CD4-positive, alpha-beta T cell (primary cell): ENCODE measurements around the gene FXR1. TPM values are rescaled to one million over a fixed set of nuclear protein-coding genes. Genes with fewer than 3 reads are reported as not detected.
A peak's percentile ranks its signal among the peaks of the same experiment; 100 is the strongest.
"Not testable (repeated sequence)": the region's sequence is repeated elsewhere in the genome, so short reads cannot be mapped to it uniquely, and the experiment has no call there.

Experiments used
- ATAC-seq: fragments of 200-7000 bp; cut with Tn5 transposase; one replicate; pipeline ENCODE4 v1.10.0; 2022; ENCODE audit warnings: mild to moderate bottlenecking; ENCODE audit not compliant: poor library complexity
- CTCF ChIA-PET: fragments of 350-600 bp; sonication (Branson Sonifier 250); formaldehyde crosslinking; loops from one replicate; lab custom pipeline; 2021; ENCODE audit warnings: antibody characterized with exemption, inconsistent platforms; lab: Charles Lee
- POLR2A ChIA-PET: fragments of 350-600 bp; sonication (Branson Sonifier 250); formaldehyde crosslinking; loops from one replicate; lab custom pipeline; 2021; ENCODE audit warnings: antibody characterized with exemption, inconsistent platforms; lab: Charles Lee
- DNase-seq, 14 experiments: peaks; one replicate each; pipeline ENCODE4 v3.0.0-alpha.2; 2013 to 2020; ENCODE audit warnings: mixed read lengths in 2 of 14
- H3K27ac ChIP-seq, 2 donors: one replicate each; pipeline versions ENCODE4 v1.5.1 to v1.7.0; 2013; ENCODE audit warnings: low read length in 2 of 2, low read depth in 1 of 2, mild to moderate bottlenecking in 1 of 2
- H3K27me3 ChIP-seq, 2 experiments: 1 replicate in 1 of 2; 2 replicates in 1 of 2; pipeline versions ENCODE4 v1.6.1 to v1.7.0; 2013; ENCODE audit warnings: low read length in 2 of 2, control low read depth in 1 of 2, mild to moderate bottlenecking in 1 of 2, moderate library complexity in 1 of 2; ENCODE audit not compliant: insufficient read depth in 2 of 2, control insufficient read depth in 1 of 2
- H3K36me3 ChIP-seq: one replicate; pipeline ENCODE4 v1.6.1; 2013; ENCODE audit warnings: low read length, control low read depth; ENCODE audit not compliant: insufficient read depth
- H3K4me1 ChIP-seq: one replicate; pipeline ENCODE4 v1.6.1; 2013; ENCODE audit warnings: low read length, control low read depth; ENCODE audit not compliant: insufficient read depth
- H3K4me3 ChIP-seq: one replicate; pipeline ENCODE4 v1.5.1; 2013; ENCODE audit warnings: mild to moderate bottlenecking, low read length, moderate library complexity
- H3K9me3 ChIP-seq, 2 experiments: 1 replicate in 1 of 2; 2 replicates in 1 of 2; pipeline versions ENCODE4 v1.6.1 to v1.7.0; 2013; ENCODE audit warnings: low read length in 2 of 2, mild to moderate bottlenecking in 2 of 2, control low read depth in 1 of 2, moderate library complexity in 1 of 2; ENCODE audit not compliant: control insufficient read depth in 1 of 2, insufficient read depth in 1 of 2
- H3K27ac Mint-ChIP-seq: one replicate; pipeline ENCODE4 v1.8.0; 2020; ENCODE audit warnings: mixed read lengths
- H3K27me3 Mint-ChIP-seq: one replicate; pipeline ENCODE4 v1.8.0; 2021; ENCODE audit warnings: mixed read lengths
- H3K36me3 Mint-ChIP-seq: one replicate; pipeline ENCODE4 v1.8.0; 2021; ENCODE audit warnings: low read depth, mixed read lengths
- H3K4me1 Mint-ChIP-seq: one replicate; pipeline ENCODE4 v1.8.0; 2021; ENCODE audit warnings: low read depth, mixed read lengths
- H3K4me3 Mint-ChIP-seq: one replicate; pipeline ENCODE4 v1.8.0; 2020; ENCODE audit warnings: mild to moderate bottlenecking, mixed read lengths
- H3K9me3 Mint-ChIP-seq: one replicate; pipeline ENCODE4 v1.8.0; 2020; ENCODE audit warnings: mixed read lengths
- intact Hi-C, 2 experiments: fragments of 100-400 bp; cut with DNase I in 1 of 2; cut with micrococcal nuclease in 1 of 2; formaldehyde crosslinking; loops; one replicate each; pipeline versions ENCODE4 v1.15.1 to v1.9.0; 2023 to 2025; cut with DNase I, micrococcal nuclease
- total RNA-seq, 174 experiments: library from RNA in 2 of 174; stranded (reverse) in 2 of 174; gene quantifications; one replicate each; pipeline ENCODE4 v1.2.3 and lab custom pipeline; 2021 to 2026
- TF ChIP-seq, protein P1 (sequence below): fragments of 200-600 bp; IDR thresholded peaks from one replicate; pipeline ENCODE4 v1.8.0; 2022; ENCODE audit warnings: antibody characterized with exemption, mild to moderate bottlenecking

FXR1 gene
- total RNA-seq, 2 experiments from 2014 or later = 172 to 174 TPM

DNA sequence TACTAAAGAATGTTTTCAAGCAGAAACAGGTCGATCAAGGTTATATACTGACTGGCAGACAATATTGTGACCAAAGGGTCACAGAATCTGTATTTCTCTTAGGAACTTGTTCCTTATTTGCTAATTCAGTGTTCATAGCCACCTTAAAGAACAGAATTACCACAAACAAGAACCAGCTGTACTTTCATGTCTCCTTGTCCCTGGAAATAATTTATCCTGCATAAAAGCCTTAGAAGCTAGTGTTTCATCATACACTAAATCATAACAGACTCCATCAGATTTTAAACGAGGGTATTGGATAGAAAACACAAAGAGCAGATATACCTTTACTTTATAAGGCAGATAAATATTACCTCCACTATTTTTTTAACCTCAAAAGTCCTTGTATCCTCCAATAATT, 70.7 kb downstream of the FXR1 start:
- POLR2A ChIA-PET = interaction anchor here (0.6 to 0.9 kb wide), 2 partner anchors 70 to 1380 kb away, joined by 3 read pairs; partner anchors contain the start of gene FXR1
- Mint-ChIP-seq H3K27ac (peak overlapping the region; percentile 49), H3K27me3 (no peaks in the 10 kb centered on the region), H3K36me3 (peaks cover 89% of the 10 kb centered on the region), H3K4me3 (no peak overlapping the region), H3K4me1 (peaks cover 34% of the 10 kb centered on the region), H3K9me3 (no peaks in the 10 kb centered on the region)
- no peaks in the 10 kb centered on the region for H3K9me3 ChIP-seq
- TF ChIP-seq, protein P1, sequence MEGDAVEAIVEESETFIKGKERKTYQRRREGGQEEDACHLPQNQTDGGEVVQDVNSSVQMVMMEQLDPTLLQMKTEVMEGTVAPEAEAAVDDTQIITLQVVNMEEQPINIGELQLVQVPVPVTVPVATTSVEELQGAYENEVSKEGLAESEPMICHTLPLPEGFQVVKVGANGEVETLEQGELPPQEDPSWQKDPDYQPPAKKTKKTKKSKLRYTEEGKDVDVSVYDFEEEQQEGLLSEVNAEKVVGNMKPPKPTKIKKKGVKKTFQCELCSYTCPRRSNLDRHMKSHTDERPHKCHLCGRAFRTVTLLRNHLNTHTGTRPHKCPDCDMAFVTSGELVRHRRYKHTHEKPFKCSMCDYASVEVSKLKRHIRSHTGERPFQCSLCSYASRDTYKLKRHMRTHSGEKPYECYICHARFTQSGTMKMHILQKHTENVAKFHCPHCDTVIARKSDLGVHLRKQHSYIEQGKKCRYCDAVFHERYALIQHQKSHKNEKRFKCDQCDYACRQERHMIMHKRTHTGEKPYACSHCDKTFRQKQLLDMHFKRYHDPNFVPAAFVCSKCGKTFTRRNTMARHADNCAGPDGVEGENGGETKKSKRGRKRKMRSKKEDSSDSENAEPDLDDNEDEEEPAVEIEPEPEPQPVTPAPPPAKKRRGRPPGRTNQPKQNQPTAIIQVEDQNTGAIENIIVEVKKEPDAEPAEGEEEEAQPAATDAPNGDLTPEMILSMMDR = no peak
- no peak overlapping the region for H3K4me3 ChIP-seq
- peaks cover 3% of the 10 kb centered on the region for H3K4me1 ChIP-seq
- ATAC-seq = no peak
- CTCF ChIA-PET = no interaction called here
- H3K27me3 ChIP-seq = no peaks in the 10 kb centered on the region
- intact Hi-C loops = no loop called here
- no peak for DNase-seq
- no peak overlapping the region for H3K27ac ChIP-seq
- peaks cover 45% of the 10 kb centered on the region for H3K36me3 ChIP-seq

DNA sequence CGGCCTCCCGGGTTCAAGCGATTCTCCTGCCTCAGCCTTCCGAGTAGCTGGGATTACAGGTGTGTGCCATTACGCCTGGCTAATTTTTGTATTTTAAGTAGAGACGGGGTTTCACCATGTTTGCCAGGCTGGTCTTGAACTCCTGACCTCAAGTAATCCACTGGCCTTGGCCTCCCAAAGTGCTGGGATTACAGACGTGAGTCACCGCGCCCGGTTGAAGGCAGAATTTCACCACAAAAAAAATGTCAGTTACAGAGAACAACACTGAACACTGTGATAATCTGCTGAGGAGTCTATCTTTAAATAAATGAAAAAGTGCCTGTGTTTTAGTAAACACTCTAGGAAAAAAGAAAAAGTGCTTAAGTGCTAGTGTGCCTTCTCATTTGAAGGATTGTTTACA, 73.9 kb downstream of the FXR1 start:
- DNase-seq, H3K9me3 ChIP-seq, ATAC-seq, H3K4me1 ChIP-seq, H3K9me3 Mint-ChIP-seq, H3K27me3 ChIP-seq, H3K4me3 Mint-ChIP-seq, H3K27ac ChIP-seq, CTCF ChIA-PET, H3K4me3 ChIP-seq, POLR2A ChIA-PET, H3K27me3 Mint-ChIP-seq: not testable (repeated sequence)
- H3K27ac Mint-ChIP-seq = peak overlapping the region; percentile 94
- intact Hi-C loops = loop anchor here (5.0 kb wide), 3 partner anchors 74 to 1806 kb away; partner anchors contain the start of genes ATP11B (in 1 of the 2), FXR1 (in 1 of the 2) and TTC14 (in 1 of the 2)
- H3K36me3 Mint-ChIP-seq = peaks cover 80% of the 10 kb centered on the region
- peaks cover 62% of the 10 kb centered on the region for H3K4me1 Mint-ChIP-seq
- H3K36me3 ChIP-seq = peaks cover 33% of the 10 kb centered on the region

DNA sequence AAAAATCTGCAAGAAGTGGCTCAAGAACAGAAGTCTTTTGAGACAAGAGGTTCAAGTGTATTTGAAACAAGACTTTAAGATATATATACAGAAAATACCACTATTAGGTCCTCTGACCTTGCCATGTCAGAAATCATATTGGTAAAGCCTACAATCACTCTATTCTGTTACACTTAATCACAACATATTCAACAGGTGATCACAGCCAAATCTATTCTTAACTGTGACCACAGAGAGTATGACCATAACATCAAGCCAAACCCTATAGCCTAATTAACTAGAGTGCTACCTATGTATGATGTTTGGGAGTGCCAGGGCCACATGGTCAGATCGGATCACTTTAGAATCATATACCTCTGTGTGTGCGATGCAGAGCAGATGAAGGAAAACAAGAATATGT, 74.9 kb downstream of the FXR1 start:
- H3K27ac ChIP-seq = no peak overlapping the region
- TF ChIP-seq, protein P1 = no peak
- Mint-ChIP-seq H3K9me3 (no peaks in the 10 kb centered on the region), H3K27me3 (no peaks in the 10 kb centered on the region), H3K36me3 (peaks cover 71% of the 10 kb centered on the region), H3K27ac (peak overlapping the region; percentile 94), H3K4me1 (peaks cover 58% of the 10 kb centered on the region), H3K4me3 (peak overlapping the region; percentile 99)
- ChIA-PET CTCF (no interaction called here), POLR2A (no interaction called here)
- H3K9me3 ChIP-seq = no peaks in the 10 kb centered on the region
- ATAC-seq (no peak), DNase-seq (no peak)
- no peak overlapping the region for H3K4me3 ChIP-seq
- peaks cover 8% of the 10 kb centered on the region for H3K4me1 ChIP-seq
- H3K27me3 ChIP-seq = no peaks in the 10 kb centered on the region
- peaks cover 33% of the 10 kb centered on the region for H3K36me3 ChIP-seq
- intact Hi-C loops = loop anchor here (5.0 kb wide), 3 partner anchors 75 to 1805 kb away; partner anchors contain the start of genes ATP11B (in 1 of the 2), FXR1 (in 1 of the 2) and TTC14 (in 1 of the 2)
